ENCODE results near the gene TEX12.
A peak's percentile ranks its signal among the peaks of the same experiment; 100 is the strongest.

TEX12 gene

GRCh38 chr11:112213753-112214152, 46.6 kb downstream of the TEX12 start:
- no peak for DNase-seq

- no peak for DNase-seq
These were observed 48.4 kb downstream of the TEX12 start for GRCh38 chr11:112215621-112216020.

- DNase-seq = peak; percentile 52
These were observed 49.5 kb downstream of the TEX12 start for GRCh38 chr11:112216561-112217105.

- DNase-seq = peak; percentile 69
These were observed 52.5 kb downstream of the TEX12 start for GRCh38 chr11:112219476-112220232.

- no peak for DNase-seq
These were observed 54.2 kb downstream of the TEX12 start for GRCh38 chr11:112221274-112221835.
